EL (cell line): Measurements from ENCODE around the gene ERBB4.

Source experiments
- DNase-seq: peaks from one replicate; pipeline ENCODE4 v3.0.0-alpha.2; 2016

ERBB4 gene

GRCh38 chr2:211503856-211504255 is 1034.7 kb downstream of the ERBB4 start:
- no peak for DNase-seq

- no peak for DNase-seq
These were observed 1035.4 kb downstream of the ERBB4 start for GRCh38 chr2:211503198-211503597.

GRCh38 chr2:211498551-211499205 is 1039.9 kb downstream of the ERBB4 start:
- DNase-seq = no peak

- DNase-seq = no peak
These were observed 1043.3 kb downstream of the ERBB4 start for GRCh38 chr2:211495339-211495738.

- DNase-seq = no peak
These were observed 1044.1 kb downstream of the ERBB4 start for GRCh38 chr2:211494536-211494935.

GRCh38 chr2:211494085-211494484 is 1044.5 kb downstream of the ERBB4 start:
- no peak for DNase-seq

GRCh38 chr2:211487733-211488132 is 1050.9 kb downstream of the ERBB4 start:
- DNase-seq = no peak

- DNase-seq = no peak
These were observed 1059.0 kb downstream of the ERBB4 start for GRCh38 chr2:211479536-211480150.

GRCh38 chr2:211477537-211478275 is 1060.9 kb downstream of the ERBB4 start:
- DNase-seq = no peak

- no peak for DNase-seq
These were observed 1065.5 kb downstream of the ERBB4 start for GRCh38 chr2:211473116-211473515.

- DNase-seq = no peak
These were observed 1068.9 kb downstream of the ERBB4 start for GRCh38 chr2:211469664-211470059.

GRCh38 chr2:211468877-211469663 is 1069.5 kb downstream of the ERBB4 start:
- DNase-seq = no peak

- DNase-seq = no peak
These were observed 1070.4 kb downstream of the ERBB4 start for GRCh38 chr2:211468217-211468616.

- no peak for DNase-seq
These were observed 1075.2 kb downstream of the ERBB4 start for GRCh38 chr2:211463397-211463796.

- no peak for DNase-seq
These were observed 1079.6 kb downstream of the ERBB4 start for GRCh38 chr2:211458974-211459373.

GRCh38 chr2:211457325-211457724 is 1081.3 kb downstream of the ERBB4 start:
- DNase-seq = no peak

- peak; percentile 37 for DNase-seq
These were observed 1083.3 kb downstream of the ERBB4 start for GRCh38 chr2:211455216-211455841.

- DNase-seq = no peak
These were observed 1083.9 kb downstream of the ERBB4 start for GRCh38 chr2:211454679-211455078.

GRCh38 chr2:211453311-211453887 is 1085.2 kb downstream of the ERBB4 start:
- DNase-seq = no peak

GRCh38 chr2:211451642-211452041 is 1087.0 kb downstream of the ERBB4 start:
- no peak for DNase-seq

GRCh38 chr2:211449819-211450218 is 1088.8 kb downstream of the ERBB4 start:
- DNase-seq = no peak

- DNase-seq = no peak
These were observed 1091.1 kb downstream of the ERBB4 start for GRCh38 chr2:211447548-211447947.
